Mammary epithelial cell (primary cell): ENCODE measurements around the gene CERS5.

ENCODE experiments used
- CTCF ChIP-seq, 2 donors: IDR thresholded peaks in 1 of 2; conservative IDR thresholded peaks in 1 of 2; 2 replicates each; pipeline ENCODE4 v1.5.1; 2011 to 2012; ENCODE audit warnings: inconsistent platforms in 2 of 2, low read length in 2 of 2, mild to moderate bottlenecking in 2 of 2, control low read depth in 1 of 2, low read depth in 1 of 2; ENCODE audit not compliant: insufficient read depth in 1 of 2; ENCODE audit errors: extremely low read depth in 1 of 2
- EZH2 ChIP-seq: IDR thresholded peaks from 2 replicates; pipeline ENCODE4 v1.6.1; 2012; ENCODE audit warnings: low read length, inconsistent platforms, borderline replicate concordance

GRCh38 chr12:50121641-50122040 lies 45.5 kb downstream of the CERS5 start:
- TF ChIP-seq CTCF (conservative IDR thresholded peaks at IDR 0.05 in 1 of 2, IDR thresholded peaks at IDR 0.05 in 1 of 2; ENCODE audit: extremely low read depth in 1 of 2, insufficient read depth in 1 of 2, low read depth in 1 of 2, low read length in 2 of 2) (no peak), EZH2 (no peak)
